Stimulated activated CD8-positive, alpha-beta memory T cell treated with anti-CD3 and anti-CD28 coated beads, Interleukin-12 subunit alpha, Interleukin-12 subunit beta, amount 100 ng/mL, for 24 hours (primary cell): Measurements from ENCODE around the gene SLC24A3.

Source experiments
- DNase-seq: peaks from one replicate; pipeline ENCODE4 v3.0.0-alpha.2; 2020; ENCODE audit errors: extremely low read depth

The SLC24A3 gene

DNA sequence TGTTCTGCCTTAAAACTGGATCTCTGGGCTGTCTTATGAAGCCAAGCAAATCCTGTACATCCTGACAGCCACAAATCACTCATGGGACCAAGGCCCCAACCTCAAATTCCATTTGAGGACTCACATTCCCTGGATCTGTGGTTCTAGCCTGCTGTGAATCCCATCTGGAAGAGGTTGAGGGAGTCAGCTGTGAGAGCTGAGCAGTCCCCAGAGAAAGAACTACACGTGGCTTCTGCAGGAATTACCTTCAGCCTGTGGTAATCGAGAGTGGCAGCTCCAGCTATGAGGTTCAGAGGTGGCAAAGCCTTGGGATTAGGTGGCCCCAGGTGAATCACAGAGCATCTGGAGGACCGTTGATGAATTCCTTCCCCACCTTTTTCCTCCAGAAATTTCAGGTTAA, 245.2 kb downstream of the SLC24A3 start:
- no peak for DNase-seq

DNA sequence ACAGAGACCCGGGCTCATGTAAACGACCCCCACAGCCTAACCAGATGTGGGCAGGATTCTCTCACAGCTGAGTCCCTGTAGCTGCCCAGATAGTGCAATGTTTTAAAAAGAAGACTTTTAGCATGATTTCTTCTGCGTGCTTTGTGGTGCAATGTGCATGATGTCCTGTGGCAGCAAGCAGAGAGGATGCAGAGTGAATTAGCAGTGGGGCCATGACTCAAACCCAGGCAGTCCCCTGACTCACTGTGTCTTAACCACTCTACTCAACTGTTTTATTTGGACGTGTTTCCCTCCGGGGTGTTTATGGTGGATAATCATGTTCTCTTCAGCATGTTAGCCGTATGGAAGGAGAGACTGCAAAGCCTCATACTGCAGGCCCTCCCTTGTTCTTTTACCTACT, 247.9 kb downstream of the SLC24A3 start:
- DNase-seq: no peak

DNA sequence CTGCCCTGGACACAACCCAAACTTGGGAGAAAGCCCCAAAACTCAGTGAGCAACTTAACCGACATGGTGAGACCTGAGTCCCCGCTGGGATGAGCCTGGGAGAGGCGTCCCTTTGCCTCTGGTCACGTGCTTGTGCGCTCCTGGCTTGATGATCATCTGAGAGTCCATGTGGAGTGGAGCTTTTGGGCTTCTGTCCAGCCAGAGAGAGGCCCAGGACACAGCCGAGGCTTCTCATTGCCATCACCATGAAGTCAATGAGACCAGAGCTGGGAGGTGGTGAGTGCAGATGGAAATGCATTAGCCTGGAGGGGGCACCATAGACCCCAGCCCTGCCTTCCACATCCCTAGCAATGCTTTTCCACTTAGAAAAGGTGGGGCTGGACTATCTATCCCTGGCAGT, 250.0 kb downstream of the SLC24A3 start:
- DNase-seq: no peak

DNA sequence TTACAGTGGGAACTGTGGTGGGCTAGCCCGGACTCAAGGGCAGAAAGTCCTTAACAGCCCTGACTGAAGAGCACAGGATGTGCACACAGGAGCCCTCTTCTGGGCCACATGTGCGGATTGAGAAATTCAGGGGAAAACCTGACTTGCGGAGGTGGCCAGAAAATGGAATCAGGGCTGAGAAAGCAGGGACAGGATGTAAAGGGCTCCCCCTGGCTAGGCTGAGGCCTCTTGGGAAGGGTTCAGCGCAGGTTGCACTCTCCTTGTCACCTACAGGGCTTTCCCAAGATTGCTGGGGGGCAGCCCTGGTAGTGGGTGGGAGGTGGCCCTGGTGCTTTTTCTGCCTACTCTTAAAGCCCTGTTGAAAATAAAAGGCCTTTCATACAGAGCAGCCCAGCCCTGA, 251.2 kb downstream of the SLC24A3 start:
- DNase-seq: no peak

DNA sequence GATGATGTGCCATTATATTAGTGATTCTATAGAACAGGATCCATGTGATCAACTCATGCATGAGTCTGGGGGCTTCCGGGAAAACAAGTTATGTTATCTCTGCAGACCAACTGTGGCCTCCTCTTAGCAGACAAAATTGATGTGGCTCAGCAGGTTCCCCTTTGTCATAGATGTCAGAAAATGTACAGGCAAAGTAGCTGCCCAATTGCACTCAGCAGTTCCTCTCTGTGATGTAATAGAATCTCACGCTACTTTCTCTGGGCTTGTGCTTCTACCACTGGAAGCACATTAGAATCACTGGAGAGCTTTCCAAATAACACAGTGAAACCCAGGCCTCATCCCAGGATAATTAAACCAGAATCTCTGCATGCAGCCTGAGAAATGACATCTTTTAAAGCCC, 253.1 kb downstream of the SLC24A3 start:
- no peak for DNase-seq

DNA sequence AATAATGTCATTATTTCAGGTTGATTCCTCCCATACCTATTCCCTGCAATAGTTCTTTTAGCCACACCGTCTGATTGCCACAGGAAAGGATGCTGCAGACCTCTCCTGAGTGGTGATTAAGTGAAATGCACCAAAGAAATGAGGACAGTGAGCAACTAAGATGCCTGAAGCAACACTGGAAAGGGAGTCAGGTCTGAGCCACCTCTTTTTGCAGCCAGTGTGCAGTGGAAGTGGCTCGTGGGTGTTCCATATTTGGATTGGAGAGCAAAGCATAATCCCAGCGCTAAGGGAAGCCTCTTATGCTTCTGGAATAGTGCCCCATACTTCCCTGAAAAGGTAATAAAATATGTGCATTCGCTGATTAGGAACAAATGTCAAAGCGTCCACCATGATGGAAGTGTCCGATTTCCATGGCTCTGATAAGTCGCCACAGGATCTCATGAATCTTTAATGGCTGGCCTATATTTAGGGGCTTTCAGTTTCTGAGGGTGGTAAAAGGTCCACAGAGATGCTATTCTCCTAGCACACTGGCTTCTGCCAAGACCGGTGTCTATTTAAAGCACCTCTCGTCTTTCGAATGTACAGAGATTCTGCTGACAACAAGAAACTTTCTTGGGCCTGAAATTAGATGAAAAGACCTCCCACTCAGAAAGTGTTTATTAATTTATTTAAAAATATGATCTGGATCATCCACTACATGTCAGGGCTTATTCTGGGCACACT, 253.9 kb downstream of the SLC24A3 start:
- no peak for DNase-seq

DNA sequence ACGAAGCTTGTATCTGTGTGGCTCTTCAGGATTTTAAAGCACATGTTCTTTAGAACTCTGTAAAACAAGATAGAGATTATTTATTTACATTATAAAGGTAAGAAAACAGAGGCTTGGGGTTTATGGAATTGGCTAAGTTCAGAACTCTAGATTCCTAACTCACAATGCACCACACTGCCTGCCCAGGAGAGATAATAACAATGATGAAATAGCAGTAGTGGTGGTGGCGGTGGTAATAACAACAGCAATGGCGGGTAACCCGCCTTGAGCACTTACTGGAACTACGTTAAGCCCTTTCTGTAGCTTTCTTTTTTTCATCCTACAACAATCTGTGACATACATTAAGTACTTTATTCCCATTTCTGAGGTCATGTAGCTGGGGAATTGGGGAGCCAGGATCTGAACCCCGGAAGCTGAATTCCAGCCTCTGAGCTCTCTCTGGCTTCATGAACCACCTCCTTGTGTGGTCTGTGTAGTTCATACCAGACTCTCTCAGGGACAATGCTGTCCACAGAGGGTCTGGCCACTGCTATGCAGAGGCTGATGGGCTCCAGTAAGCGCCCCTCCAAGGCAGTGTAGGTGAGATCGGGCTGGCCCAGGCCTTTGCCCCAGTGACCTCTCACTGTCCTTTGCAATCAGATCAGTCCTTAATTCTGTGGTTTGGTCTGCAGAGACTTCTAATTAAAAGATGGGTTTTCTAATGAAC, 260.9 kb downstream of the SLC24A3 start:
- DNase-seq: no peak

DNA sequence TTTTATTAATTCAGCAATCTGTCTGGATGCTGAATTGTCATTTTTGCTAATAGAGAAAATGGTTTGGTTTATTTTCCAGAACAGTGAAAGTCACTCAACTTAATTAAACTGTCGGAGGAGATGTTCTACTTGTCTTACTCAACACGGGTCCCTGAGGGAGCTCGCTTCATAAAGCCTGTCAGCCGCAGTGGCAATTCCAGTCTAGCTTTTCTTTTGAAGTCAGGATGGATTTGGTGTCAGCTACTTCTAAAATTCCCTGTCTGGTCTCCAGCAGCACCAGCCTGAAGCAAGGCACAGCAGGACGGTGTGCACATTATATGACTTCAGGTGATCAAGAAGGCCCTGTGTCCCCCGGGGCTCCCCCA, 261.5 kb downstream of the SLC24A3 start:
- DNase-seq: no peak

DNA sequence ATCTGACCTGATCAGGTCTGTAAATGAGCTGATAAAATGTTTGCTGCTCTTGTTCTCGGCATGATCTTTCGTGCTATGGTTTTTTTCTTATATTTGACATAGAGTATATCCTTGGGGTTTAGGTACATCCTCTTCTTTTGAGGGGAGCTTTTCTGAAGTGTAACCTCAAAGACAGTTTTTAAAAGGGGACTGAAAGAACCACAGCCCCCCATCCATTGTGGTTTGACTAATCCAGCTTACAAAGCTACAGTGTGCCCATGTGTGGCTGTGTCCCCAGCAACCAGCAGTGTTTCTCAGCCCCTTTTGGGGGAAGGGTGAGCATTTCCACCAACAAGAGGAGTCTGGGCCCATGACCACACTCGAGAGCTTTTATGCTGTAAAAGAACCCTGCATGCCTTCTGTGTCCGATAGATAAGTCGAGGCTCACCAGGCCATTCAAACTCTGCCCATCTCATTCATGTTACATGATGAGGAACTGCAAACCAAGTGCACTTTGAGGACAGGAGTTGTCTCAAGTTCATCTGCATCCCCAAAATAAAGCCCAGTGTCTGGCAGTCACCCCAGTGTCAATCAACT, 266.0 kb downstream of the SLC24A3 start:
- DNase-seq: no peak

DNA sequence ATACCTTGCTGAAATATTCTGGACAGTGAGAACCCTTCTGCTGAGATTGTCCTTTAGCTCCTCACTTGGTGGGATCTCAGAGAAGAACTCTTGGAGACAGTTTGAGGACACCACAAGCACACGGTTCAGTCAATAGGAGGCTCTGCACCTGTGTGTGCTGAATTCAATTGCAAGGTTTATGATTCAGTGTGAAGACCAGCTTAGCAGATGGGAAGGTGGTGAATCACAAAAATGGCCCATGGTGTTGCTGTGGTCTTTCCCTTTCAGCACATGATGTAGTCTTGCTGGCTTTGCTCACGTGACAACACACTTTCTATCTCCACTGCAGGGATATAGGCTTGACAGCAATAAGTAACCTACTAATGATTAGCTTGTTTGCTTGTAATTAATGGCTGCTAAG, 270.3 kb downstream of the SLC24A3 start:
- no peak for DNase-seq

DNA sequence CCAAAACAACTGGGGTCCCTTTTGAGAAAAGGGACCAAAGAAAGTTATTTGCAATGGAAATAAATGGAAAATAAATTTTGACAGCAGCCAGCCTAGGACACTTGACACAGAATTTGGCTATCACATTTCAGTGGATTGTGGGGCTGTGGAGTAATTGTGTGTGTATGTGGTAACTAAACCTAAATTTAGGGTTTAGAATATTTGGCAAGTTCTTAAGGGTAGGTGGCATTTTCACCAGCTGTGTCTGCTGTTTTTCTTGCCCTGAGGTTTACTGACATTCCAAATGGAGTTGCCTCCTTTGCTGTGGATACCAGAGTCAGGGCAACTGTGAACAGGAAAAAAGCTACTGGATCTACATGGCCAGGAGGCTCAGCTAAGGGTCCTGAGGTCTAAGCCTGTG, 270.9 kb downstream of the SLC24A3 start:
- no peak for DNase-seq

DNA sequence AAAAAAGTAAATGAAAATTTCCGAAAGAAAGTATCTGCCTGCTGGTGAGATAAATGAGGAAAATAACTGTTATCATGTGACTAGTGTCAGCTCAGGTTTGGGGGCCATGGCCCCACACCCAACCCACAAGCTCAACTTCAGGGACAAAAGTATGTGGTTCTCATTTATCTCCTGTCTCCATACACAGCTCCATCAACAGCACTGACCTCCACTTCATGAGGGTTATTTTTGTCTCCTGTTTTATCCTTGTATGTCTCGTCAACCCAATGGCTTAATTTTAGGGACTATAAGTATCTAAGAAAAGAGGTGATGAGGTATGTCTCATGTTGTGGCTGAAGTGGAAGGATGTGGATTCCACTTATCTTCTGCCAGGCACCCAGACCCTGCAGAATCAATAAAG, 274.0 kb downstream of the SLC24A3 start:
- DNase-seq: no peak

DNA sequence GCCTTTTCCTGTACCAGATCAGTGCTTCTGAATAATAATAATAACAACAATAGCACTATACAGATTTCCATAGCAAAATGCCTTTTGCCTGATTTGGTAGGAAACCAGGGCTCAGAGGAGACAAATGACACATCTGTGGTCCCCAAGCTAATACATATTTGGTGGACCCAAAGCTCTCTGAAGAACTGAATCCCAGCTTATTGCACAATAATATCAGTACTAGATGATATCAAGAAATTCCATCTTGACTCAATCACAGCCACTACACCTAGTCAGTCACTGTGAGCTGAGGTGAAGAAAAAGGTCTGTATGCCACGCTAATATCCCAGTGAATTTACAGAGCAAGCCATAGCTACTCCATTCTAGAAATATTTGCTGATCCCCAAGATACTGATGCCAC, 275.0 kb downstream of the SLC24A3 start:
- DNase-seq: no peak

DNA sequence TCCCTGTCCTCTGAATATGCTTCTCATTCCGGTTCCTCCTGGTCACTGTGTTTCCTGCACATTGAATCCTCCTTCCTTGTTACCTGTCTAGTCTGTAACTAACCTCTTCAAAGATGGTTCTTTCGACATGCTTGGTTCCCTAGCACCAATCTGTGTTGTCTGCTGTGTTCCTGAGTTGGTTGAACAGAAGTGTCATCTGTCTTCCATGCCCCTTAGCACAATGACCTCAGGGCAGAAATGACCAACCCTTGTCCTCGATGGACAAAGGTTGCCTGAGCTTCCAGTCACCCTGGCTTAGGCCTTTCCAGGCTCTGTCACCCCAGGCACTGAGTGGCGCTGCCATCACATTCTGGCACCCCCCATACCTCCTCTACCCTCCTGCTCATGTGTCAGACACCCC, 278.8 kb downstream of the SLC24A3 start:
- DNase-seq: no peak

DNA sequence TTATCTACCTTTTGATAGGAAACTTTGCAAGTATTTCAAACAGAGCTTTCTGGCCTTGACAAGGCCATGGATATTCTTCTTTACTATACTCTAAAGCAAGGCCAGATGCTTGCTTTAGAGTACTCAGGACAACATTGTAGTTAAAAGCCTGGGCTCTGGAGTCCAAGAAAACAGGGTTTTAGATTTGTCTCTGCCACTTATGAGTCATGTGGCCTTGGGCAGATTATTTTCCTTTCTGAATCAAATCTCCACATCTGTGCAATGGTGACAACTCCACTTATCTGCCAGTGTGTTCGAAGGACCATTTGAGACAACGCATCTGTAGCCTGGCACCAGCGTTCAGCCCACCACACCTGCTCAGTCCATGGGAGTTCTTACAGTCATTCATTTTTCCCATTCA, 279.7 kb downstream of the SLC24A3 start:
- no peak for DNase-seq

DNA sequence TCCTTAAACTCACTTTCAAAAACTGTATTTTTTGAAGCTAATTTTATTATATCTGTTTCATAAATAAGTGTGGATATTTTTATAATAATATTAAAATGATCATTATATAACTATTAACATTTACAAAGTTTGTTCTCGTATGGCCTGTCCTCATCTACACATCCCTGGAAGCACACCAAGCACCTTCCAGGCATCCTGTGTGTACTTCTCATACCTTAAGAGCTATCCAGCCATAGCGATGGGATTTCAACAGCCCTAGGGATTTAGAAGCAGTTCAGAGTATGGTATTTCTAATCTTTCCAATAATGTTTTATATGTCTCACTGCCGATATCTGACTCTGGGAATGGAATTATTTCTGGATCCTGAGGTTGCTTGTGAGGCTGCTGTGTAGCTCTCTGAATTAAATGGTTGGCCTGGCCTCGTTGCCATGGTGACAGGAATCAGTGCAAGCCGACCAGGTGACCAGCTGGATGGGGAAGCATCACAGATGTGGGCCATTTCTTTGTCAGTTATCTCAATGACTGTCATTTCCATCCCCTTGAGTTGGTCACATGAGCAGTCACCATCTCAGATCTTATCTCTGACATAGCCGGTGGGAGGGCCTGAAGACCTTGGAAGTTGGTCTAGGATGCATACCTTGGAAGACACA, 280.4 kb downstream of the SLC24A3 start:
- no peak for DNase-seq

DNA sequence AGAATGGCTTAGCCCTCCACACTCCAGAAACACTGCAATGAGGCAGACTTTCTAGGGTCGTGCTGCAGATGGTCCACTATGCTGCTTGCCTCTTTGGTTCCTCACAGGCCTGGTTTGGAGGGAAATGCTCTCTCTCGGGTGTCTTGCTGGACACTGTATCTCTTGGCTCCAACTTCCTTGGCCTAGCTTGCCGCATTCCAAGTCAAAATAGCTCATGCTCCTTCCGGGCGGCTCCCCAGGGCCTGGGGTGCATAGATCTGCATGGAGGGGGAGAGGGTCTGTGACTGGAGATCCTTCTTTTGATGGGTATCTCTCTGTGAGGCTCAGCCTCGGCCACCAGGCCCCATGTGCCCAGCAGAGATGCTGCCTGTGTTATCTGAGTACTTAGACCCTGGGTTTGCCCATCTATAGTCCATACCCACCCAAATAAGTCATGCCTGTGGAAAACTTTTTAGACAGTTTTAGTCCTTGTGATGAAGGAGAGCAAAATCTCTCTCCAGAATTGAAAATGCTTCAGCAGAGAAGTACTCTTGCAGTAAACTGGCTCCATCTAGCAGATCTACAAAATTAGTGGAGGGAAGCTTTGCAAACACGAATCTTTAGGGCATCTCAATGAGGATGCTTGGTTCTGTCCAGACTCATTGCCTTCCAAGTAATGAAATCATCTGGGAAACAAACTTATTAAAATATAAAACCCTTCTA, 281.5 kb downstream of the SLC24A3 start:
- DNase-seq: no peak

DNA sequence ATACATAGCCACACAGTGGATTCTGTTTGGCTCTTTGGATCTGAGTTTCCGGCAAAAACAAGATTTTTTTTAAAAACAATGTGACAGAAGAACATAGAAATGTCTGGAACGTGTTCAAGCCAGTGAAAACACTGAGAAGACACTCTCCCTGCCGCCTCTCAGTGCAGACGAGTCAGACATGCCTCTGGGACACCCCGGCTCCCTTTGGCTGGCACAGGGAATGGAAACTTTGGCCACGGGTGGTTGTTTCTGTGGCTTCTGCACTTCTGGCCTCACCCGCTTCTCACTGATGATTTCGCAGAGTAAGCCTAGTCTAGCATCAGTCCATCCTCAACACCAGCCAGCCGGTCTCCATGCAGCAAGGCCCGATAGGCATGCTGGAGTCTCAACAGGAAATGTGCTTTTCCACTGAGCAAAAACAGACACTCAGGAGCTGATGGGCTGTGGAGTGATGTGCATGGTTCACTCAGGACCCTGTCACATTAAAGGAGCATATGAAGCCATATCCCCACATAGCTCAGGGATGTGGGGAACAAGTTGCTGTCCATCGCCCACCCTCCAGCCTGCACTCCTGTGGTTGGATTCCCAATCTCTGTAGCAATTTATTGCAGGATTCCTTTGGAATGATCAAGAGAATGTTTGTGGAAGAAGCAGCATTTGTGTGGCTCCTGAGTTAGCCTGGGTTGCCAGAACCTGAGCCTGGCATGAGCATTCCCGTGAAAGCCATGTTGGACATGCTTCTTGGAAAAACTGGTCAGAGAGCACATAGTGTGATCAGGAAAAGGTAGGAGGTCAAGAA, 283.7 kb downstream of the SLC24A3 start:
- DNase-seq: no peak

DNA sequence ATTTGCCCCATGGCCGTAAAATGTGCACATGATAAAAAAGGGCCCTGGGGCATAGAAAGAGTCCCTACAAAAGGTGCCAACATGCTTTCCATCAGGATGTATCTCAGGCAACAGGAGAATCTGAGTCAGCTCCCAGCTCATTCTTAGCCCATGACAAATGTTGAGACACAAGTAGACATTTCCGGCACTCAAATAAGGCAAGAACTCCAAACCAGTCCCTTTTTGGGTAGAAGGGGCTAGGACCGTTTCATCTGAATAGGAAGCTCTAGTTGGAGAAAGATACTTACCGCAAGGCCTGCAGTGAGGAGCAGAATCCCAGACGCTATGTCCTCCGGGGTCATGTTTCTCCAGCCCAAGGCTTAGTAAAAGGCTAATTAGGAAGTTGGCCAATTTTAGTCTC, 284.6 kb downstream of the SLC24A3 start:
- DNase-seq: no peak

DNA sequence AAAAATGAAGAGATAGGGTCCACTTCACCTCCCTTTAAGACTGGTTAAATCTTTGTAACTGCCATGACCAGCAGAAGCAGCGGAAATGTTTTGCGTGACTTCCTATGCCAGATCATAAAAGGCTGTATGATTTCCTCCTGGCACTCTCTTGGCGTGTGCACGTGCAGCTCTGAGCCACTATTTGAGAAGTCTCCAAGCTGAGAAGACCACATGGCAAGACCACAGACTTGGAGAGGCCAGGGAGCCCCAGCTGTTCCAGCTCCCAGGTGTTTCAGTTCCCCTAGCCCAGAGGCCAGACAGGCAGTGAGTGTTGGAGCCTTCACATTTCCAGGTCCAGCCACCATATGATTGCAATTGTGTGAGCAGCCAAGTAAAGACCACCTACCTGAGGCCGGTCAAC, 286.3 kb downstream of the SLC24A3 start:
- no peak for DNase-seq

DNA sequence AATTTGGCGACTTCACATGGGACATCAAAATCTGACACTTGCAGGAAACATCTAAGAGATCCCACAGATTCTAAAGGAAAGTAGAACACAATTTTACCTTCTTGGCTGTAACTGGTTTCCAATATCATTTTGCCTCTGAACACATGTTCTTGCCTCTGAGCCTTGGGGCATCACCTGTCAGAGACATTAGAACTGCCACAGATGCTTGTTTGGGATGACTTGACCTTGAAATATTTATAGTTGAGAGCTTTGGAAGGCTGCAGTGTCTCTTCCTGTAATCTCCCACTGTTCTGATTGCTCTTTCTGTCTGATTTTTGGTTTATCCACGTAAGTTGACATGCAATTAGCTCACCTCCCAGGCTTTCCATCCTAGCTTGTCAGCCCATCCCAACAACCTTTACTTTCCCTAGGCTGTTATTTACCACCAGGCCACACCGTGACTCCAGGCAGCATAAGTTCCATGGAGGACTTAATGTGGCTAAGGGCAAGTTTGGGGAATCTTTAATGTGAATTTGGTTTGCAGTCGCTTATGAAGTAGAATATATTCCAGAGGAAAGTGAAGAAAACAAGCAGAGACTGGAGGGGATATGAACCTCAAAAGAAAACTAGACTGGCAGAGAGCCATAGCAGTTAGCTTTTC, 289.2 kb downstream of the SLC24A3 start:
- no peak for DNase-seq
